Measurements from ENCODE around the gene TMEM236. TPM values are rescaled to one million over a fixed set of nuclear protein-coding genes. Genes with fewer than 3 reads are reported as not detected.

The TMEM236 gene
- total RNA-seq, 1 experiment from 2014 or later: 0.24 TPM

- POLR2A ChIA-PET (ENCODE audit: unreplicated experiment): no interaction called here
- no peaks in the 10 kb centered on the region for H3K4me1 ChIP-seq (replicated peaks; ENCODE audit: insufficient read depth)
- intact Hi-C loops (cut with micrococcal nuclease; ENCODE audit: unreplicated experiment): no loop called here
- H3K79me2 ChIP-seq (ENCODE audit: low read depth): no peaks in the 10 kb centered on the region
- no peaks in the 10 kb centered on the region for H3K9me2 ChIP-seq (ENCODE audit: insufficient read depth)
- BruUV-seq (replicated peaks): no TSS peak
- H3K27me3 ChIP-seq (ENCODE audit: insufficient read depth, low read depth): no peaks in the 10 kb centered on the region
- no peaks in the 10 kb centered on the region for H3F3A ChIP-seq (ENCODE audit: insufficient read depth, low read depth)
- no peak for DNase-seq
- H3K27ac ChIP-seq: no peak within 1 kb of the TSS
- no peak within 1 kb of the TSS for H3K4me3 ChIP-seq
- no peak within 1 kb of the TSS for H3K4me2 ChIP-seq
- CTCF ChIA-PET: interaction anchor here (0.6 kb wide), 1 partner anchor 411 kb away, joined by 3 read pairs; no protein-coding TSS in a partner anchor
- H3K36me3 ChIP-seq (ENCODE audit: low read depth): no peaks in the 10 kb centered on the region
- no peak within 1 kb of the TSS for H2AFZ ChIP-seq
- TF ChIP-seq CTCF (conservative IDR thresholded peaks at IDR 0.05) (no peak), EZH2 (IDR thresholded peaks at IDR 0.05; ENCODE audit: low read depth) (no peak)
- H3K9me3 ChIP-seq (ENCODE audit: insufficient read depth, low read depth): no peaks in the 10 kb centered on the region
- H4K20me1 ChIP-seq (ENCODE audit: insufficient read depth): no peaks in the 10 kb centered on the region
These were observed 57.2 kb downstream of the TMEM236 start, which contains the start of gene MRC1 for GRCh38 chr10:17808971-17809841. TSS of gene MRC1 (plus strand) at chr10:17809348. CDS start at chr10:17809466, 118 bp downstream.

GRCh38 chr10:17811146-17811865 lies 59.3 kb downstream of the TMEM236 start:
- no peak for DNase-seq
- Histone ChIP-seq H2AFZ (no peak overlapping the region), H3K4me1 (replicated peaks; ENCODE audit: insufficient read depth) (no peaks in the 10 kb centered on the region), H3K79me2 (ENCODE audit: low read depth) (no peaks in the 10 kb centered on the region), H3K36me3 (ENCODE audit: low read depth) (no peaks in the 10 kb centered on the region), H4K20me1 (ENCODE audit: insufficient read depth) (no peaks in the 10 kb centered on the region), H3K4me2 (no peak overlapping the region), H3K4me3 (no peak overlapping the region), H3K9me3 (ENCODE audit: insufficient read depth, low read depth) (no peaks in the 10 kb centered on the region), H3F3A (ENCODE audit: insufficient read depth, low read depth) (no peaks in the 10 kb centered on the region), H3K27ac (no peak overlapping the region), H3K9me2 (ENCODE audit: insufficient read depth) (no peaks in the 10 kb centered on the region), H3K27me3 (ENCODE audit: insufficient read depth, low read depth) (no peaks in the 10 kb centered on the region)
- TF ChIP-seq EZH2 (IDR thresholded peaks at IDR 0.05; ENCODE audit: low read depth) (no peak), CTCF (conservative IDR thresholded peaks at IDR 0.05) (no peak)
- ChIA-PET CTCF (no interaction called here), POLR2A (ENCODE audit: unreplicated experiment) (no interaction called here)
- BruUV-seq (replicated peaks): no TSS peak
- intact Hi-C loops (cut with micrococcal nuclease; ENCODE audit: unreplicated experiment): no loop called here

DNA sequence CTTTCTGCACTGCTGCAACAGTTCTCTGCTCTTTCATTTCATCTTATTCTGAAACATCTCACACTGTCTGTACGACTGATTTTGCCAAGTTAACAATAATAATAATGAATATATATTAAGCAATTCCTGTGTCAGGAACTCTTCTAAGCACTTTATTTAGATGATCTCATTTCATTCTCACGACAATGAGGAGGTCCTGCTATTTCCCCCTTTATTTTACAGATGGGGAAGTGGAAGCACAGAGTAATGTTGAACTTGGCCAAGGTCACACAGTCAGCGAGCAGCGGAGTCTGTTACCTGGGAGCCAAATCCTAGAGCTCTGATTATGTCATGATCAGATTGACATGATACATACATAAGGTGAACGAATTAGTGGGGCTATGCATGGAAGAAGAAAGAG lies 63.0 kb downstream of the TMEM236 start:
- Histone ChIP-seq H3K4me3 (no peak overlapping the region), H3K9me3 (ENCODE audit: insufficient read depth, low read depth) (no peaks in the 10 kb centered on the region), H3K27ac (no peak overlapping the region), H4K20me1 (ENCODE audit: insufficient read depth) (no peaks in the 10 kb centered on the region), H3K9me2 (ENCODE audit: insufficient read depth) (no peaks in the 10 kb centered on the region), H3K36me3 (ENCODE audit: low read depth) (no peaks in the 10 kb centered on the region), H3K4me1 (replicated peaks; ENCODE audit: insufficient read depth) (no peaks in the 10 kb centered on the region), H3F3A (ENCODE audit: insufficient read depth, low read depth) (no peaks in the 10 kb centered on the region), H3K79me2 (ENCODE audit: low read depth) (no peaks in the 10 kb centered on the region), H3K4me2 (no peak overlapping the region), H3K27me3 (ENCODE audit: insufficient read depth, low read depth) (no peaks in the 10 kb centered on the region), H2AFZ (no peak overlapping the region)
- intact Hi-C loops (cut with micrococcal nuclease; ENCODE audit: unreplicated experiment): no loop called here
- no peak for TF ChIP-seq EZH2 (IDR thresholded peaks at IDR 0.05; ENCODE audit: low read depth)
- no peak for TF ChIP-seq CTCF (conservative IDR thresholded peaks at IDR 0.05)
- ChIA-PET CTCF (no interaction called here), POLR2A (ENCODE audit: unreplicated experiment) (no interaction called here)
- DNase-seq: no peak
- BruUV-seq (replicated peaks): no TSS peak

Measured in PC-9 (cell line).